NCI-H2196 treated with DMSO at 0.1 percent for 48 hours (cell line): ENCODE measurements around the gene KIR3DL2.
"Not testable (repeated sequence)": the region's sequence is repeated elsewhere in the genome, so short reads cannot be mapped to it uniquely, and the experiment has no call there.

Experiments
- DNase-seq: peaks from one replicate; lab custom pipeline; 2025; ENCODE audit not compliant: unreplicated experiment; lab: John Stamatoyannopoulos, UW

KIR3DL2 gene

GRCh38 chr19:54863459-54863858, 13.2 kb downstream of the KIR3DL2 start:
- not testable (repeated sequence) for DNase-seq

GRCh38 chr19:54871696-54872095, 21.5 kb downstream of the KIR3DL2 start:
- no peak for DNase-seq

- no peak for DNase-seq
Measured at GRCh38 chr19:54873990-54874389, 23.7 kb downstream of the KIR3DL2 start, which contains the start of gene FCAR. Gene FCAR (plus strand): TSS chr19:54874235. CDS start chr19:54874290, 55 bp downstream.

- DNase-seq: no peak
Measured at GRCh38 chr19:54875506-54875905, 25.3 kb downstream of the KIR3DL2 start.

GRCh38 chr19:54877471-54877870, 27.2 kb downstream of the KIR3DL2 start:
- DNase-seq: no peak

GRCh38 chr19:54881884-54882283, 31.6 kb downstream of the KIR3DL2 start:
- no peak for DNase-seq

GRCh38 chr19:54882758-54883157, 32.5 kb downstream of the KIR3DL2 start:
- no peak for DNase-seq

GRCh38 chr19:54883228-54883627, 33.0 kb downstream of the KIR3DL2 start:
- DNase-seq: no peak

GRCh38 chr19:54888239-54888638, 38.0 kb downstream of the KIR3DL2 start:
- no peak for DNase-seq

- DNase-seq: no peak
Measured at GRCh38 chr19:54889566-54889965, 39.3 kb downstream of the KIR3DL2 start.

GRCh38 chr19:54893406-54893805, 43.2 kb downstream of the KIR3DL2 start:
- DNase-seq: no peak

GRCh38 chr19:54894106-54894505, 43.9 kb downstream of the KIR3DL2 start:
- not testable (repeated sequence) for DNase-seq

- DNase-seq: no peak
Measured at GRCh38 chr19:54896036-54896435, 45.8 kb downstream of the KIR3DL2 start.

- not testable (repeated sequence) for DNase-seq
Measured at GRCh38 chr19:54898685-54899084, 48.4 kb downstream of the KIR3DL2 start.

- DNase-seq: not testable (repeated sequence)
Measured at GRCh38 chr19:54899646-54900045, 49.4 kb downstream of the KIR3DL2 start.

GRCh38 chr19:54901153-54901552, 50.9 kb downstream of the KIR3DL2 start:
- DNase-seq: not testable (repeated sequence)

GRCh38 chr19:54902061-54902460, 51.8 kb downstream of the KIR3DL2 start:
- no peak for DNase-seq

GRCh38 chr19:54903303-54903702, 53.1 kb downstream of the KIR3DL2 start:
- no peak for DNase-seq

GRCh38 chr19:54904261-54904660, 54.0 kb downstream of the KIR3DL2 start:
- DNase-seq: not testable (repeated sequence)

GRCh38 chr19:54905421-54905802, 55.2 kb downstream of the KIR3DL2 start:
- no peak for DNase-seq

- no peak for DNase-seq
Measured at GRCh38 chr19:54905803-54906511, 55.7 kb downstream of the KIR3DL2 start, which contains the start of gene NCR1. Gene NCR1 (plus strand): TSS chr19:54906148. CDS start chr19:54906188, 40 bp downstream.

GRCh38 chr19:54906819-54907218, 56.6 kb downstream of the KIR3DL2 start:
- DNase-seq: no peak

GRCh38 chr19:54907899-54908298, 57.7 kb downstream of the KIR3DL2 start:
- DNase-seq: not testable (repeated sequence)
